GM13977 (cell line): ENCODE results near the gene ZCCHC17.

Experiments used
- DNase-seq: peaks from one replicate; pipeline ENCODE4 v3.0.0; 2012; ENCODE audit warnings: low spot score
- in situ Hi-C: fragments of 300-500 bp; cut with MboI; formaldehyde crosslinking; loops from one replicate; pipeline ENCODE4 v1.12.0; 2022; ENCODE audit warnings: low sequenced_read_pairs, low pct_unique_long_range_greater_than_20kb, mixed read lengths, inconsistent platforms; ENCODE audit not compliant: unreplicated experiment
- TF ChIP-seq, protein P1 (sequence below): IDR thresholded peaks from 2 replicates; pipeline ENCODE4 v1.5.1; 2012; ENCODE audit warnings: mild to moderate bottlenecking, control low read depth; ENCODE audit not compliant: insufficient read depth; ENCODE audit errors: extremely low read depth, missing control alignments

The ZCCHC17 gene

DNA sequence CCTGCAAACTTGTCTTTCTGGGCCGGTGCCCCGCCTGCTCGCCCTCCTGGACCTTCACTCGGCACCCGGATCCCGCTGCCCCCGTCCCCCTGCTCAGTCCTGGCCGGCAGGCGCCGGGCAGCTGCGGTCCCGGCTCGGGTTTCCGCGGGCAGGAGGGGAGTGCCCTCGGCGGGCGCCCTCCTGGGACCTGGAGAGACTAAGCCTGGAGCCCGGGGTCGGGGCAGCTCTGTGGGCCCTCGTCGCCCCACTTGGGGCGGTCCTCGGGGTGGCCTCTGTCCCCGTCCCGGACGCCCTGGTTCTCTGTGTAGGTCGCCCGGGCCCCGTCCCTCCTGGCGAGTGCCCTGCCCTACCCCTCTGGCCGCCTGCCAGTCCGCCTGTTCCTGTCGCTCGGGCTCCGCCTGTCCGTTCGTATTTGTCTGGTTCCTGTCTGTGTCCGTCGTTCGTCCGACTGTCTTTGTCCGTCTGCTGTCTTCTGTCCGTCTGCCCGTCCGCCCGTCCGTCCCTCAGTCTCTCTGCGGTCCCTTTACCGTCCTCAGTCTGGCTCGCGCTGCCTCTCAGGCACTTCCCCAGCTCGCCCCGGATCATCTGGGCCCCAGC lies 116.7 kb downstream of the ZCCHC17 start:
- TF ChIP-seq, protein P1, sequence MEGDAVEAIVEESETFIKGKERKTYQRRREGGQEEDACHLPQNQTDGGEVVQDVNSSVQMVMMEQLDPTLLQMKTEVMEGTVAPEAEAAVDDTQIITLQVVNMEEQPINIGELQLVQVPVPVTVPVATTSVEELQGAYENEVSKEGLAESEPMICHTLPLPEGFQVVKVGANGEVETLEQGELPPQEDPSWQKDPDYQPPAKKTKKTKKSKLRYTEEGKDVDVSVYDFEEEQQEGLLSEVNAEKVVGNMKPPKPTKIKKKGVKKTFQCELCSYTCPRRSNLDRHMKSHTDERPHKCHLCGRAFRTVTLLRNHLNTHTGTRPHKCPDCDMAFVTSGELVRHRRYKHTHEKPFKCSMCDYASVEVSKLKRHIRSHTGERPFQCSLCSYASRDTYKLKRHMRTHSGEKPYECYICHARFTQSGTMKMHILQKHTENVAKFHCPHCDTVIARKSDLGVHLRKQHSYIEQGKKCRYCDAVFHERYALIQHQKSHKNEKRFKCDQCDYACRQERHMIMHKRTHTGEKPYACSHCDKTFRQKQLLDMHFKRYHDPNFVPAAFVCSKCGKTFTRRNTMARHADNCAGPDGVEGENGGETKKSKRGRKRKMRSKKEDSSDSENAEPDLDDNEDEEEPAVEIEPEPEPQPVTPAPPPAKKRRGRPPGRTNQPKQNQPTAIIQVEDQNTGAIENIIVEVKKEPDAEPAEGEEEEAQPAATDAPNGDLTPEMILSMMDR = no peak
- in situ Hi-C loops = no loop called here

More for the DNA sequence above, 116.7 kb downstream of the ZCCHC17 start:
- DNase-seq = no peak
